Epithelial cell of esophagus (primary cell): ENCODE measurements around the gene NCOA6.

Source experiments
- DNase-seq: peaks from one replicate; pipeline ENCODE4 v3.0.0; 2010; ENCODE audit warnings: low read depth
- H3K4me3 ChIP-seq: 2 replicates; pipeline ENCODE4 v1.5.1; 2011; ENCODE audit warnings: mild to moderate bottlenecking, low read length, control low read depth
- CTCF ChIP-seq: IDR thresholded peaks from 2 replicates; pipeline ENCODE4 v1.5.1; 2011; ENCODE audit warnings: low read depth, mild to moderate bottlenecking, low read length, control low read depth, inconsistent platforms; ENCODE audit not compliant: insufficient read depth; ENCODE audit errors: missing control alignments

Gene NCOA6

DNA sequence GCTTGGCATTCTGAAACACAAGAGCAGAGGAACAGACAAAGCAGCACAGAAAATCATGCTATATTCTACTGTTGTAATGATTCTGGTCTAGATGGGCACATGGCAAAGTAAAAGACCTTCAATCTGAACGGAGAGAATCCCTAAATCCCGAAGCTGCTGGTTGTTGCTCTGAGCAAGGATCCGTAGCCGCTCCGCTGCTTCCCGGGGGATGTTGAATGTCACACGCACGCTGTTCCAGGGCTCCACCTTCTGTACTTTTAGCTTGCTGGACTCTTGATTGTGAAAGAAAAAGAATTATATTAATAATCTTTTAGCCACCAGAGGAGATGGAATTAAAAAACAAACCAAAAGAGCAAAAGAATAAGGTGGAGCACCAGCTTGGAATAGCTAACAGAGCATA is 49.3 kb downstream of the NCOA6 start:
- no peak for TF ChIP-seq CTCF
- DNase-seq = no peak

DNA sequence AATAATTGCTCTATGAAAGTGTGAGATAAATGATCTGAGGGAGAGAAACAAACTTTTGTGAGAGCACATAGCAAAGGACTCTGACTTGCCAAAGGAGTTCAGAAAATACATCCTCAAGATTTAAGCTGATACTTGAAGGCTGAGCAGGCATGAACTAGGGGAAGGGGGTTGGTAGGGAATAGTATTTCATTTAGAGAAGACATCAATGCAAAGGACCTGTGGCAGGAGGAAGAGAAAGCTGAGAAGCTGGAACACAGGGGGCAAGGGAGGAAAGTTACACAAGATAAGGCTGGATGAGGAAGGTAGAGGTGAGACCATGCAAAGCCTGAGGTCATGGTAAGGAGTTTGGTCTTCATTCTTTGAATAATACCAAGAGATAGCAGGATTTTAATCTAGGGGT is 50.6 kb downstream of the NCOA6 start:
- H3K4me3 ChIP-seq = no peak overlapping the region
- no peak for DNase-seq
- TF ChIP-seq CTCF = no peak

More for the DNA sequence above, 49.3 kb downstream of the NCOA6 start:
- H3K4me3 ChIP-seq = no peak overlapping the region

DNA sequence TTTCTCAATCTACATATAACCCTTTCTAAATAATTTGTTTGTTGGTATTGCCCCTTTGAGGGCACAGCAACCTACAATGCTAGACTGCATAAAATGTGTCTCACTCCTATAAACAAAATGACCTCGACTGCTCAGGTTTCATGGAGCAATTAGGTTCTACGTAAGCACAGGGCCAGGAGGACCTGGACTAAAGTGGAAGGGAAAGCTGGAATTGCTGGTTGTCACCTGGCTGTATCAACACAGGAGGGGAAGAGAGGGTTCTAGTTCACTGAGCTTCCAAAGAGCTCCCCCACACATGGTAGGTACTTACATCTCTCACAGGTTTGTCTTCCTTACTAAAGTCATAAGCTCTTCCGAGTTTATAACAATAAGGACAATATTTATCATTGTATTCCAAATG is 51.0 kb downstream of the NCOA6 start:
- TF ChIP-seq CTCF = no peak
- DNase-seq = no peak
- H3K4me3 ChIP-seq = no peak overlapping the region

- no peak for TF ChIP-seq CTCF
- no peak for DNase-seq
Measured at GRCh38 chr20:34773726-34774125, 51.7 kb downstream of the NCOA6 start.

GRCh38 chr20:34772437-34772836 is 53.0 kb downstream of the NCOA6 start:
- no peak overlapping the region for H3K4me3 ChIP-seq
- DNase-seq = no peak
- TF ChIP-seq CTCF = no peak

More at GRCh38 chr20:34773726-34774125, 51.7 kb downstream of the NCOA6 start:
- no peak overlapping the region for H3K4me3 ChIP-seq

DNA sequence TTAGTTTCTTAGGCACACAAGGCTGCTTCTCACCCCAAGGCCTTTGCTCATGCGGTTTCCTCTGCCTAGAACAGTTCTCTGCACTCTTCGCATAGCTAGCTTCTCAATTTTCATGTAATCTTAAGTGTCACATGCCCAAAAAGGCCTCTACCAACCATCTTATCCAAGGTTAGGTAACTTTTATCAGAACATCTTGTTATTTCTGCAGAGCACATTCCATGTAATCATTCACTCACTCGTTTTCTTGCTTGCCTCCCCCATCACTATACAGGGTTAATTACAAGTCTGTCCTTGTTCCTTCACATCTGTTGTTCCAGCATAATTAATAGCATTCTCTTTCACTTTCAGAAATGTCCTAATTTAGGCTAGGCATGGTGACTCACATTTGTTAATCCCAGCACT is 53.8 kb downstream of the NCOA6 start:
- TF ChIP-seq CTCF = no peak
- H3K4me3 ChIP-seq = no peak overlapping the region
- DNase-seq = no peak

DNA sequence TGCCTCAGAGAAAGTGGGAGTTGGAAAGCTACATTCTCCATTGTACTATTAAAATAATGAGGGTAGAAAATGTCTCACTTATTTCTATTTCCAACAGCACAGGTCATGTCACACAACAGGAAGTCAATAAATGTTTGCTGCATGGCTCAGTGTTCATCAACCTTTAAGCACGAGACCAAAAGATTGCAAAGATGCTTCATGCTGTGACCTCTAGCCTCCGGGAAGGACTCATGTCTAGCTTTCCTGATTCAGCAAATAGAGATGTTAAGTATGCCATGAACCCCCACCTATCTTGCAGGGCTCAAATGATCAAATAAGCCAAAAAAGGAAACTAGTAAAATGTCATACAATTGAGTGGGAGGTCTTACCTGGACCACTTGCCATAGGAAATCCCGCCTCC is 57.4 kb downstream of the NCOA6 start:
- no peak for TF ChIP-seq CTCF
- H3K4me3 ChIP-seq = no peak overlapping the region
- no peak for DNase-seq
